HEK293 (cell line): ENCODE results near the gene LPIN2.

Experiments used
- PRDM1 ChIP-seq: fragments of 450-650 bp; formaldehyde crosslinking; IDR thresholded peaks from 2 replicates; pipeline ENCODE4; 2016; ENCODE audit warnings: missing biosample characterization, missing genetic modification characterization
- ZNF121 ChIP-seq: fragments of 450-650 bp; formaldehyde crosslinking; IDR thresholded peaks from 2 replicates; pipeline ENCODE4 v1.5.1; 2016; ENCODE audit warnings: missing biosample characterization, missing genetic modification characterization
- ZNF133 ChIP-seq: fragments of 450-650 bp; formaldehyde crosslinking; IDR thresholded peaks from 2 replicates; pipeline ENCODE4 v1.5.1; 2016; ENCODE audit warnings: missing biosample characterization, missing genetic modification characterization
- ZNF302 ChIP-seq: fragments of 450-650 bp; formaldehyde crosslinking; IDR thresholded peaks from 2 replicates; pipeline ENCODE4 v1.5.1; 2016; ENCODE audit warnings: missing biosample characterization, missing genetic modification characterization, low read depth
- ZNF311 ChIP-seq: fragments of 450-650 bp; formaldehyde crosslinking; IDR thresholded peaks from 2 replicates; pipeline ENCODE4 v1.5.1; 2017; ENCODE audit warnings: missing biosample characterization, missing genetic modification characterization, borderline replicate concordance
- ZNF416 ChIP-seq: fragments of 450-650 bp; formaldehyde crosslinking; IDR thresholded peaks from 2 replicates; pipeline ENCODE4 v1.5.1; 2016; ENCODE audit warnings: missing biosample characterization, missing genetic modification characterization
- TF ChIP-seq, protein P1 (sequence below): fragments of 450-650 bp; formaldehyde crosslinking; IDR thresholded peaks from 2 replicates; pipeline ENCODE4 v1.5.1; 2016; ENCODE audit warnings: missing biosample characterization, missing genetic modification characterization
- TF ChIP-seq, protein P2 (sequence below): fragments of 450-650 bp; formaldehyde crosslinking; IDR thresholded peaks from 2 replicates; pipeline ENCODE4 v1.5.1; 2016; ENCODE audit warnings: missing biosample characterization, missing genetic modification characterization

DNA sequence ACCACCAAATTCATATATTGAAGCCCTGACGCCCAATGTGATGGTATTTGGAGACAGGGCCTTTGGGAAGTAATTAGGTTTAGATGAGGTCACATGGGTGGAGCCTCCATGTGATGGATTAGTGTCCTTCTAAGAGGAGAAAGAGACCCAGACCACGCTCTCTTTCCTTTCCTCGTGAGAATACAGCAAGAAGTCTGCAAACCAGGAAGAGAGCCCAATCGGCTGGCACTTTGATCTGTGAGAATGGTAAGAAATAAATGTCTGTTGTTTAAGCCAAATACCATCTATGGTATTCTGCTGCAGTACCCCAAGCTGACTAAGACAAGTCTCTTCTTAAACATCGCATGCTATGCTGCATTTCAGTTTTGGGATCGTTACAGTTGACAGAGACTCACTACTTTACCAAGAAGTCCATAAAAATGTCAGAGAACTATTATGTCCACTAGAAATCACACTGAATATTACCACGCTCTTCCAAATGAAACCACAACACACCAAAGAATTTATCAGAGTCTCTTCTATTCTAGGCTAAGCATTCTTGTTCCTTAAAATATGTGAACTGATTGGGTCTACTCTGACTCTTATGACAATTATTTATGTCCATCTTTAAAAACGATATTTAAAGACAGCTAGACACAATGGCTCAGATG lies 48.5 kb downstream of the LPIN2 start:
- TF ChIP-seq, protein P1, sequence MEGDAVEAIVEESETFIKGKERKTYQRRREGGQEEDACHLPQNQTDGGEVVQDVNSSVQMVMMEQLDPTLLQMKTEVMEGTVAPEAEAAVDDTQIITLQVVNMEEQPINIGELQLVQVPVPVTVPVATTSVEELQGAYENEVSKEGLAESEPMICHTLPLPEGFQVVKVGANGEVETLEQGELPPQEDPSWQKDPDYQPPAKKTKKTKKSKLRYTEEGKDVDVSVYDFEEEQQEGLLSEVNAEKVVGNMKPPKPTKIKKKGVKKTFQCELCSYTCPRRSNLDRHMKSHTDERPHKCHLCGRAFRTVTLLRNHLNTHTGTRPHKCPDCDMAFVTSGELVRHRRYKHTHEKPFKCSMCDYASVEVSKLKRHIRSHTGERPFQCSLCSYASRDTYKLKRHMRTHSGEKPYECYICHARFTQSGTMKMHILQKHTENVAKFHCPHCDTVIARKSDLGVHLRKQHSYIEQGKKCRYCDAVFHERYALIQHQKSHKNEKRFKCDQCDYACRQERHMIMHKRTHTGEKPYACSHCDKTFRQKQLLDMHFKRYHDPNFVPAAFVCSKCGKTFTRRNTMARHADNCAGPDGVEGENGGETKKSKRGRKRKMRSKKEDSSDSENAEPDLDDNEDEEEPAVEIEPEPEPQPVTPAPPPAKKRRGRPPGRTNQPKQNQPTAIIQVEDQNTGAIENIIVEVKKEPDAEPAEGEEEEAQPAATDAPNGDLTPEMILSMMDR (tag by site-specific recombination), result no peak
- TF ChIP-seq, protein P2, sequence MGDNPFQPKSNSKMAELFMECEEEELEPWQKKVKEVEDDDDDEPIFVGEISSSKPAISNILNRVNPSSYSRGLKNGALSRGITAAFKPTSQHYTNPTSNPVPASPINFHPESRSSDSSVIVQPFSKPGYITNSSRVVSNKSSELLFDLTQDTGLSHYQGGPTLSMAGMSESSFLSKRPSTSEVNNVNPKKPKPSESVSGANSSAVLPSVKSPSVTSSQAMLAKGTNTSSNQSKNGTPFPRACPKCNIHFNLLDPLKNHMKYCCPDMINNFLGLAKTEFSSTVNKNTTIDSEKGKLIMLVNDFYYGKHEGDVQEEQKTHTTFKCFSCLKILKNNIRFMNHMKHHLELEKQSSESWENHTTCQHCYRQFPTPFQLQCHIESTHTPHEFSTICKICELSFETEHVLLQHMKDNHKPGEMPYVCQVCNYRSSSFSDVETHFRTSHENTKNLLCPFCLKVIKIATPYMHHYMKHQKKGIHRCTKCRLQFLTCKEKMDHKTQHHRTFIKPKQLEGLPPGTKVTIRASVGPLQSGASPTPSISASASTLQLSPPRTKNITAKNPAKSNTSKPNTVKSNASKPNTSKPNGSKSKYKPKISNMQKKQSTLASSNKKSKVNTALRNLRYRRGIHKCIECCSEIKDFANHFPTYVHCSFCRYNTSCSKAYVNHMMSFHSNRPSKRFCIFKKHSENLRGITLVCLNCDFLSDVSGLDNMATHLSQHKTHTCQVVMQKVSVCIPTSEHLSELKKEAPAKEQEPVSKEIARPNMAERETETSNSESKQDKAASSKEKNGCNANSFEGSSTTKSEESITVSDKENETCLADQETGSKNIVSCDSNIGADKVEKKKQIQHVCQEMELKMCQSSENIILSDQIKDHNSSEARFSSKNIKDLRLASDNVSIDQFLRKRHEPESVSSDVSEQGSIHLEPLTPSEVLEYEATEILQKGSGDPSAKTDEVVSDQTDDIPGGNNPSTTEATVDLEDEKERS (tag by site-specific recombination), result no peak
- TF ChIP-seq ZNF311 (tag by site-specific recombination) (no peak), ZNF133 (tag by site-specific recombination) (no peak), ZNF302 (no peak), ZNF416 (tag by site-specific recombination) (no peak), PRDM1 (tag by site-specific recombination) (no peak), ZNF121 (no peak)
